GM12878 (cell line): ENCODE results near the gene RAP1GAP. TPM values are rescaled to one million over a fixed set of nuclear protein-coding genes. Genes with fewer than 3 reads are reported as not detected.

Experiments used
- ATAC-seq: fragments of 200-7000 bp; cut with Tn5 transposase; 3 replicates; pipeline ENCODE4 v1.9.1; 2020; ENCODE audit warnings: mild to moderate bottlenecking, moderate library complexity
- BruUV-seq: library from RNA; stranded (reverse); fragments of 400-500 nt; replicated peaks from 2 replicates; lab custom pipeline; 2021; lab: Mats Ljungman, UMichigan
- CTCF ChIA-PET: fragments of 300-600 bp; sonication (Branson Sonifier 250); formaldehyde crosslinking; extraction: SDS; loops from one replicate; lab custom pipeline; 2021; ENCODE audit warnings: inconsistent platforms; lab: Yijun Ruan, JAX
- POLR2A ChIA-PET: fragments of 350-600 bp; formaldehyde crosslinking; extraction: SDS; loops from one replicate; lab custom pipeline; 2021; ENCODE audit warnings: inconsistent platforms; lab: Charles Lee
- RAD21 ChIA-PET: fragments of 300-600 bp; sonication (Branson Sonifier 250); formaldehyde crosslinking; loops from one replicate; lab custom pipeline; 2023; ENCODE audit warnings: antibody characterized with exemption; ENCODE audit not compliant: unreplicated experiment; lab: Charles Lee
- SMC1A ChIA-PET: fragments of 300-600 bp; sonication (Branson Sonifier 250); formaldehyde crosslinking; loops from one replicate; lab custom pipeline; 2023; ENCODE audit not compliant: unreplicated experiment, uncharacterized antibody; lab: Charles Lee
- DNase-seq: peaks from one replicate; pipeline ENCODE4 v3.0.0-alpha.2; 2011; ENCODE audit warnings: low read depth, low spot score
- FAIRE-seq: peaks from 3 replicates; lab custom pipeline; 2011; peaks lifted over from hg19 to GRCh38; lab: Jason Lieb, UNC
- H2AFZ ChIP-seq: 2 replicates; pipeline ENCODE4 v1.6.0; 2011; ENCODE audit warnings: low read depth, low read length, control low read depth; ENCODE audit not compliant: control insufficient read depth
- H3K27ac ChIP-seq: 2 replicates; pipeline ENCODE4 v1.5.1; 2011; ENCODE audit warnings: control low read depth; ENCODE audit not compliant: control insufficient read depth, insufficient read depth
- H3K27me3 ChIP-seq, 2 experiments: replicated peaks in 1 of 2; 2 replicates each; pipeline versions ENCODE4 v1.6.0 to v1.6.1; 2011; ENCODE audit warnings: low read length in 1 of 2; ENCODE audit not compliant: control insufficient read depth in 2 of 2, insufficient read depth in 2 of 2
- H3K36me3 ChIP-seq, 2 experiments: 2 replicates each; pipeline ENCODE4 v1.5.1; 2011; ENCODE audit warnings: low read length in 1 of 2; ENCODE audit not compliant: control insufficient read depth in 2 of 2, insufficient read depth in 2 of 2
- H3K4me1 ChIP-seq: 2 replicates; pipeline ENCODE4 v1.6.1; 2011; ENCODE audit warnings: mild to moderate bottlenecking, low read length, moderate library complexity, mixed read lengths; ENCODE audit not compliant: control insufficient read depth, insufficient read depth
- H3K4me2 ChIP-seq: 2 replicates; pipeline ENCODE4 v1.6.0; 2011; ENCODE audit warnings: control low read depth; ENCODE audit not compliant: control insufficient read depth, insufficient read depth
- H3K4me3 ChIP-seq: fragments of 200-600 bp; sonication (generic); 2 replicates; pipeline ENCODE4 v1.5.1; 2016
- H3K79me2 ChIP-seq: 2 replicates; pipeline ENCODE4 v1.6.0; 2011; ENCODE audit warnings: low read length; ENCODE audit not compliant: control insufficient read depth, insufficient read depth
- H3K9ac ChIP-seq: 2 replicates; pipeline ENCODE4 v1.8.0; 2011; ENCODE audit warnings: low read length, control low read depth, mixed read lengths; ENCODE audit not compliant: control insufficient read depth, insufficient read depth
- H3K9me3 ChIP-seq: replicated peaks from 3 replicates; pipeline ENCODE4 v1.5.1; 2011; ENCODE audit warnings: mild to moderate bottlenecking, low read length; ENCODE audit not compliant: control insufficient read depth, insufficient read depth
- H4K20me1 ChIP-seq: 2 replicates; pipeline ENCODE4 v1.6.0; 2011; ENCODE audit not compliant: control insufficient read depth, insufficient read depth
- BCL11A ChIP-seq: IDR thresholded peaks from 2 replicates; pipeline ENCODE4 v1.6.1; 2011; ENCODE audit warnings: low read depth, low read length
- CBFB ChIP-seq: IDR thresholded peaks from 2 replicates; pipeline ENCODE4 v1.6.1; 2016; ENCODE audit warnings: antibody characterized with exemption, low read depth
- CHD1 ChIP-seq: IDR thresholded peaks from 2 replicates; pipeline ENCODE4 v1.6.1; 2012; ENCODE audit warnings: low read depth, low read length, improper control_type of control experiment
- DPF2 ChIP-seq: fragments of 450-650 bp; IDR thresholded peaks from 2 replicates; pipeline ENCODE4 v1.6.1; 2017; ENCODE audit warnings: mild to moderate bottlenecking
- EP300 ChIP-seq, 2 experiments: fragments of 150-350 bp in 1 of 2; IDR thresholded peaks; 2 replicates each; pipeline ENCODE4 v1.6.1; 2011 to 2012; ENCODE audit warnings: low read depth in 2 of 2, low read length in 2 of 2, borderline replicate concordance in 1 of 2, improper control_type of control experiment in 1 of 2, inconsistent platforms in 1 of 2; ENCODE audit not compliant: control insufficient read depth in 1 of 2
- FOS ChIP-seq: IDR thresholded peaks from 3 replicates; pipeline ENCODE4 v1.6.1; 2011; ENCODE audit warnings: borderline replicate concordance; ENCODE audit not compliant: insufficient read length; ENCODE audit errors: extremely low read depth
- FOXM1 ChIP-seq: IDR thresholded peaks from 2 replicates; pipeline ENCODE4 v1.6.1; 2012; ENCODE audit warnings: low read depth, mild to moderate bottlenecking, inconsistent platforms, low read length, moderate library complexity
- GATAD2B ChIP-seq: fragments of 450-650 bp; conservative IDR thresholded peaks from 2 replicates; pipeline ENCODE4 v1.6.1; 2017; ENCODE audit warnings: low read depth, mild to moderate bottlenecking, moderate library complexity
- HCFC1 ChIP-seq: fragments of 150-350 bp; IDR thresholded peaks from 2 replicates; pipeline ENCODE4 v1.6.1; 2014; ENCODE audit warnings: low read length
- LARP7 ChIP-seq: fragments of 450-650 bp; IDR thresholded peaks from 2 replicates; pipeline ENCODE4 v1.6.1; 2017; ENCODE audit warnings: mild to moderate bottlenecking
- NFIC ChIP-seq: IDR thresholded peaks from 2 replicates; pipeline ENCODE4 v1.6.1; 2012; ENCODE audit warnings: low read depth, mild to moderate bottlenecking, inconsistent platforms, low read length, moderate library complexity
- POLR2A ChIP-seq: IDR thresholded peaks from 2 replicates; pipeline ENCODE4 v1.6.1; 2011; ENCODE audit warnings: low read depth, mild to moderate bottlenecking, low read length
- POLR2AphosphoS5 ChIP-seq: IDR thresholded peaks from 2 replicates; pipeline ENCODE4 v1.6.1; 2011; ENCODE audit warnings: mild to moderate bottlenecking, low read length, inconsistent platforms
- RELA ChIP-seq: fragments of 450-650 bp; IDR thresholded peaks from 2 replicates; pipeline ENCODE4 v1.8.0; 2014; ENCODE audit warnings: borderline replicate concordance; ENCODE audit not compliant: partially characterized antibody
- SPI1 ChIP-seq: IDR thresholded peaks from 2 replicates; pipeline ENCODE4 v1.6.1; 2011; ENCODE audit warnings: low read depth, mild to moderate bottlenecking, low read length, moderate library complexity, borderline replicate concordance; ENCODE audit not compliant: insufficient read depth
- STAT1 ChIP-seq: fragments of 450-650 bp; conservative IDR thresholded peaks from 2 replicates; pipeline ENCODE4 v1.6.1; 2014; ENCODE audit warnings: antibody characterized with exemption, mild to moderate bottlenecking
- STAT3 ChIP-seq: IDR thresholded peaks from 2 replicates; pipeline ENCODE4 v1.6.1; 2011; ENCODE audit warnings: low read depth, low read length, improper control_type of control experiment
- TBL1XR1 ChIP-seq: IDR thresholded peaks from 2 replicates; pipeline ENCODE4 v1.6.1; 2012; ENCODE audit warnings: low read depth, low read length, improper control_type of control experiment
- ZBED1 ChIP-seq: IDR thresholded peaks from 2 replicates; pipeline ENCODE4 v1.6.1; 2016; ENCODE audit warnings: borderline replicate concordance
- ZSCAN29 ChIP-seq: fragments of 450-650 bp; IDR thresholded peaks from 2 replicates; pipeline ENCODE4 v1.6.1; 2017; ENCODE audit warnings: mild to moderate bottlenecking, moderate library complexity
- WGBS: methylation state at CpG from one replicate; pipeline ENCODE4 v1.1.6; 2016; ENCODE audit warnings: low lambda C conversion rate; ENCODE audit not compliant: insufficient replicate concordance, insufficient coverage; ENCODE audit errors: missing lambda C conversion rate; 5-methylcytosine and 5-hydroxymethylcytosine counted together
- in situ Hi-C: fragments of 300-500 bp; cut with MboI; formaldehyde crosslinking; loops from 9 replicates; pipeline ENCODE4 v1.14.3; 2018; ENCODE audit warnings: mixed read lengths
- intact Hi-C: fragments of 100-400 bp; cut with micrococcal nuclease; formaldehyde crosslinking; loops from one replicate; pipeline ENCODE4 v1.14.2; 2022; ENCODE audit not compliant: unreplicated experiment
- polyA plus RNA-seq, 11 experiments: library from polyadenylated mRNA; depleted of rRNA in 4 of 11; unstranded in 6 of 11; stranded (reverse) in 5 of 11; fragments of >200 nt; fragmentation: Nextera tagmentation in 4 of 11; fragmentation: Illumina TruSeq in 1 of 11; extraction: Ambion mirVana in 4 of 11; extraction: Trizol in 1 of 11; gene quantifications; 1 replicate in 1 of 11; 2 replicates in 10 of 11; pipeline versions ENCODE4 v1.2.1 to v1.2.3, GENCODE V29; 2011 to 2016; ENCODE audit warnings: inconsistent platforms in 2 of 11, missing spikeins in 2 of 11, low read depth in 1 of 11
- total RNA-seq, 4 experiments: library from RNA; depleted of rRNA in 3 of 4; stranded (reverse); fragments of >200 nt in 3 of 4; fragmentation: Illumina TruSeq in 1 of 4; extraction: Trizol in 1 of 4; gene quantifications; 2 replicates each; pipeline versions ENCODE4 v1.2.1 to v1.2.3, GENCODE V29; 2013 to 2021
- TF ChIP-seq, protein P1 (sequence below): fragments of 450-650 bp; IDR thresholded peaks from 2 replicates; pipeline ENCODE4 v1.6.1; 2017; ENCODE audit warnings: antibody characterized with exemption, mild to moderate bottlenecking, moderate library complexity
- TF ChIP-seq, protein P2 (sequence below): IDR thresholded peaks from 2 replicates; pipeline ENCODE4 v1.6.1; 2011; ENCODE audit warnings: borderline replicate concordance, low read depth, mild to moderate bottlenecking, moderate library complexity, mixed read lengths, low read length; ENCODE audit not compliant: insufficient read depth; ENCODE audit errors: extremely low read length

RAP1GAP gene
- total and polyA plus RNA-seq, 10 of the 15 experiments (the other 5 are each of a cell fraction or from before 2014, with no cell fraction given), result 0.04 to 0.96 (median 0.09) TPM; not detected in 3

DNA sequence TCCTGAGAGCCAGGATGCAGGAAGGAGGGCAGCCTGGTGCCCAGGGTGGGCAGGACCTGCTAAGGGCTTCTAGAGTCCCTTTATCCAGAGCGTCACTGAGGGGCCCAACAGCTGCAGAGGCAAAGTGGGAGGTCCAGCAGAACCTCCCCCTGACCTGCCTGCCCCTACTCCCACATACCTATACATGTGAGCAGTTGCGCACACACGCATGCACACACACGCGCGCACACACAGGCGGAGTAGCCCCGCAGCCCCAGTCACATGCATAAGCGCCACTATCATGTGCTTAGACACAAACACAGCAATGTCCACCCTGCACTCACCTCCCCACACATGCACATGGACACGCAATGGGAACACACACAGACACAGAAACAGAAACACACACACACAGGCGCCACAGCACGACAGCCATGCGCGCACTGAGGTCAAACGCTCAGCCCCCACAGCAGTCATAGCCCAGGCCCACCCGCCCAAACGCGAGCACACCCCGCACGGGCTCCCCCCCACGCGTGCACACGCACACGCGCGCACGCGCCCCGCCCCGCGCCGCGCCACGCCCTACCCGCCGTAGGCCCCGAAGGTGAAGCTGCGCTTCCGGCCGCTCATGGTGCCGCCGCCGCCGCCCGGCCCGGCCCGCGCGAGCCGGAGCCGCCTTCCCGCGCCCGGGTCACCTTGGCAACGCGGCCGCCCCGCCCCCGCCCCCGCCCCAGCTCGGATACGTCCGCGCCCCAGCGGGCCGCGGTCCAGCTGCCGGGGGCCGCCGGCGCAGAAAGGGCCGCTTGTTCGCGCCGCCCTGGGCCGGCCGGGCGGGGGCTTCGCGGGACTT, 17.7 kb downstream of the RAP1GAP start (continued):
- TF ChIP-seq EP300 (IDR thresholded peaks at IDR 0.05; ENCODE audit: borderline replicate concordance in 1 of 2, control insufficient read depth in 1 of 2, low read depth in 2 of 2, low read length in 2 of 2) (no peak), HCFC1 (no peak), NFIC (no peak)

DNA sequence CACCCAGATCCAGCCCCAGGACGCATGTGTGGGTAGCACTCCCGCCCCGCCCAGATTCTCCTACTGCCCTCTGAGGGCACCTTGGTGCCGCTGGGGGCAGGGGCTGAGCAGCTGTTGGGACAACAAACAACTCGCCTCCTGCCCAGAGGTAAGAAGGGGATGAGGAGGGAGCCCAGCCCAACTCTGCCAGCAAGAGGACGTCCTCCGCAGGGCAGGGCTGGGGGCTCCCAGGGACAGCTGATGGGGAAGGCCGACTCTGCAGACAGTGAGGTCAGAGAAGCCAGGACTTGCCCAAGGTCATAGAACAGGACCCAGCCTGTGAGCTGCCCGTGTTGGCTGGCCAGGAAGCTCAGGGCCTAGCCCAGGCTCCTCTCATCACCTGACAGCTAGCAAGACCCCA, 18.8 kb downstream of the RAP1GAP start:
- WGBS, result 23% methylated on average over 9 of the region's 9 CpGs
- Histone ChIP-seq H4K20me1 (no peaks in the 10 kb centered on the region), H3K4me2 (no peak overlapping the region), H3K4me3 (no peak overlapping the region), H3K27ac (no peak overlapping the region), H3K9me3 (no peaks in the 10 kb centered on the region), H3K4me1 (0 out of 2 replicates have a peak, but pooled peaks cover 3% of the 10 kb centered on the region), H3K36me3 (no peaks in the 10 kb centered on the region), H2AFZ (no peak overlapping the region), H3K9ac (no peak overlapping the region), H3K79me2 (no peaks in the 10 kb centered on the region), H3K27me3 (peaks cover 6 to 13% of the 10 kb centered on the region in 2 experiments)
- TF ChIP-seq FOXM1 (no peak), RELA (no peak), POLR2AphosphoS5 (no peak), LARP7 (no peak), STAT1 (no peak), ZSCAN29 (no peak), DPF2 (no peak), SPI1 (no peak), GATAD2B (no peak), ZBED1 (no peak), CHD1 (no peak), TBL1XR1 (no peak), POLR2A (no peak), STAT3 (no peak), CBFB (no peak), FOS (no peak), BCL11A (no peak)
- TF ChIP-seq, protein P1, sequence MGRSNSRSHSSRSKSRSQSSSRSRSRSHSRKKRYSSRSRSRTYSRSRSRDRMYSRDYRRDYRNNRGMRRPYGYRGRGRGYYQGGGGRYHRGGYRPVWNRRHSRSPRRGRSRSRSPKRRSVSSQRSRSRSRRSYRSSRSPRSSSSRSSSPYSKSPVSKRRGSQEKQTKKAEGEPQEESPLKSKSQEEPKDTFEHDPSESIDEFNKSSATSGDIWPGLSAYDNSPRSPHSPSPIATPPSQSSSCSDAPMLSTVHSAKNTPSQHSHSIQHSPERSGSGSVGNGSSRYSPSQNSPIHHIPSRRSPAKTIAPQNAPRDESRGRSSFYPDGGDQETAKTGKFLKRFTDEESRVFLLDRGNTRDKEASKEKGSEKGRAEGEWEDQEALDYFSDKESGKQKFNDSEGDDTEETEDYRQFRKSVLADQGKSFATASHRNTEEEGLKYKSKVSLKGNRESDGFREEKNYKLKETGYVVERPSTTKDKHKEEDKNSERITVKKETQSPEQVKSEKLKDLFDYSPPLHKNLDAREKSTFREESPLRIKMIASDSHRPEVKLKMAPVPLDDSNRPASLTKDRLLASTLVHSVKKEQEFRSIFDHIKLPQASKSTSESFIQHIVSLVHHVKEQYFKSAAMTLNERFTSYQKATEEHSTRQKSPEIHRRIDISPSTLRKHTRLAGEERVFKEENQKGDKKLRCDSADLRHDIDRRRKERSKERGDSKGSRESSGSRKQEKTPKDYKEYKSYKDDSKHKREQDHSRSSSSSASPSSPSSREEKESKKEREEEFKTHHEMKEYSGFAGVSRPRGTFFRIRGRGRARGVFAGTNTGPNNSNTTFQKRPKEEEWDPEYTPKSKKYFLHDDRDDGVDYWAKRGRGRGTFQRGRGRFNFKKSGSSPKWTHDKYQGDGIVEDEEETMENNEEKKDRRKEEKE, result no peak
- TF ChIP-seq, protein P2, sequence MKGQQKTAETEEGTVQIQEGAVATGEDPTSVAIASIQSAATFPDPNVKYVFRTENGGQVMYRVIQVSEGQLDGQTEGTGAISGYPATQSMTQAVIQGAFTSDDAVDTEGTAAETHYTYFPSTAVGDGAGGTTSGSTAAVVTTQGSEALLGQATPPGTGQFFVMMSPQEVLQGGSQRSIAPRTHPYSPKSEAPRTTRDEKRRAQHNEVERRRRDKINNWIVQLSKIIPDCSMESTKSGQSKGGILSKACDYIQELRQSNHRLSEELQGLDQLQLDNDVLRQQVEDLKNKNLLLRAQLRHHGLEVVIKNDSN, result no peak
- BruUV-seq, result no TSS peak
- intact Hi-C loops, result loop anchor here (10.0 kb wide), 1 partner anchor 136 kb away; no protein-coding TSS in a partner anchor
- in situ Hi-C loops, result no loop called here
- SMC1A ChIA-PET, result no interaction called here
- POLR2A ChIA-PET, result no interaction called here
- no peak for DNase-seq
- RAD21 ChIA-PET, result interaction anchor here (1.1 kb wide), 1 partner anchor 9 kb away, joined by 5 read pairs; no protein-coding TSS in a partner anchor
- CTCF ChIA-PET, result interaction anchor here (0.5 to 0.8 kb wide), 2 partner anchors 8 to 274 kb away, joined by 3 read pairs; no protein-coding TSS in a partner anchor
- ATAC-seq, result no peak
- FAIRE-seq, result no peak
